Smooth muscle cell (in vitro differentiated cells): ENCODE data around the gene ZRANB1. TPM values are rescaled to one million over a fixed set of nuclear protein-coding genes. Genes with fewer than 3 reads are reported as not detected.

Experiments
- DNase-seq: peaks from one replicate; lab custom pipeline; 2025; ENCODE audit not compliant: unreplicated experiment; lab: John Stamatoyannopoulos, UW
- H2AFZ ChIP-seq: fragments of 200-600 bp; sonication (generic); 2 replicates; pipeline ENCODE4 v1.6.0; 2016; ENCODE audit warnings: antibody characterized with exemption, low read depth, mild to moderate bottlenecking
- H3F3A ChIP-seq: fragments of 200-600 bp; sonication (generic); 2 replicates; pipeline ENCODE4 v1.6.0; 2017; ENCODE audit warnings: antibody characterized with exemption, low read depth
- H3K27ac ChIP-seq: fragments of 200-600 bp; sonication (generic); 2 replicates; pipeline ENCODE4 v1.5.1; 2016; ENCODE audit warnings: low read depth, mild to moderate bottlenecking
- H3K27me3 ChIP-seq: fragments of 200-600 bp; sonication (generic); 2 replicates; pipeline ENCODE4 v1.6.1; 2016; ENCODE audit warnings: low read depth, mild to moderate bottlenecking
- H3K36me3 ChIP-seq: fragments of 200-600 bp; sonication (generic); 2 replicates; pipeline ENCODE4 v1.5.1; 2016; ENCODE audit warnings: low read depth
- H3K4me1 ChIP-seq: fragments of 200-600 bp; sonication (generic); 2 replicates; pipeline ENCODE4 v1.5.1; 2016; ENCODE audit warnings: low read depth
- H3K4me2 ChIP-seq: fragments of 200-600 bp; sonication (generic); 2 replicates; pipeline ENCODE4 v1.6.0; 2016; ENCODE audit warnings: mild to moderate bottlenecking
- H3K4me3 ChIP-seq: fragments of 200-600 bp; sonication (generic); 2 replicates; pipeline ENCODE4 v1.5.1; 2016; ENCODE audit warnings: mild to moderate bottlenecking
- H3K79me2 ChIP-seq: fragments of 200-600 bp; sonication (generic); 2 replicates; pipeline ENCODE4 v1.6.0; 2016; ENCODE audit warnings: low read depth, mild to moderate bottlenecking
- H3K9ac ChIP-seq: fragments of 200-600 bp; sonication (generic); 2 replicates; pipeline ENCODE4 v1.6.0; 2016; ENCODE audit warnings: low read depth
- H3K9me3 ChIP-seq: fragments of 200-600 bp; sonication (generic); replicated peaks from 2 replicates; pipeline ENCODE4 v1.5.1; 2016; ENCODE audit warnings: low read depth
- H4K20me1 ChIP-seq: fragments of 200-600 bp; sonication (generic); 2 replicates; pipeline ENCODE4 v1.6.0; 2016; ENCODE audit warnings: low read depth
- CTCF ChIP-seq: fragments of 200-600 bp; sonication (generic); IDR thresholded peaks from 2 replicates; pipeline ENCODE4 v1.5.1; 2017; ENCODE audit warnings: borderline replicate concordance, mild to moderate bottlenecking, antibody characterized with exemption; ENCODE audit not compliant: insufficient read depth, poor library complexity, severe bottlenecking
- WGBS: methylation state at CpG from one replicate; pipeline ENCODE4 v1.1.7; 2016; ENCODE audit warnings: low lambda C conversion rate; 5-methylcytosine and 5-hydroxymethylcytosine counted together
- polyA plus RNA-seq: library from polyadenylated mRNA; unstranded; fragments of >200 nt; fragmentation: Nextera tagmentation; extraction: Ambion mirVana; gene quantifications from 2 replicates; pipeline ENCODE4 v1.2.1, GENCODE V29; 2016
- total RNA-seq: library from RNA; depleted of rRNA; stranded (reverse); fragments of >200 nt; gene quantifications from 2 replicates; pipeline ENCODE4 v1.2.3, GENCODE V29; 2014

ZRANB1 gene
- total and polyA plus RNA-seq, 2 experiments from 2014 or later = 7.5 to 24.1 TPM

- no peak overlapping the region for H3K4me2 ChIP-seq
- no peaks in the 10 kb centered on the region for H3K27me3 ChIP-seq
- H3K36me3 ChIP-seq = no peaks in the 10 kb centered on the region
- peaks cover 100% of the 10 kb centered on the region for H4K20me1 ChIP-seq
- no peak overlapping the region for H3K9ac ChIP-seq
- no peaks in the 10 kb centered on the region for H3K4me1 ChIP-seq
- H3K9me3 ChIP-seq = no peaks in the 10 kb centered on the region
- H2AFZ ChIP-seq = no peak overlapping the region
- peaks cover 57% of the 10 kb centered on the region for H3K79me2 ChIP-seq
- no peak for DNase-seq
- WGBS = 92% methylated on average over 22 of the region's 22 CpGs
- H3F3A ChIP-seq = no peaks in the 10 kb centered on the region
- no peak for TF ChIP-seq CTCF
- no peak overlapping the region for H3K4me3 ChIP-seq
- H3K27ac ChIP-seq = no peak overlapping the region
These were observed 67.0 kb downstream of the ZRANB1 start for GRCh38 chr10:125008689-125009638.

- Histone ChIP-seq H3K4me3 (no peak overlapping the region), H3K9ac (no peak overlapping the region), H3K36me3 (no peaks in the 10 kb centered on the region), H3K27me3 (no peaks in the 10 kb centered on the region), H4K20me1 (peaks cover 100% of the 10 kb centered on the region), H3K79me2 (peaks cover 57% of the 10 kb centered on the region), H3K4me2 (no peak overlapping the region), H2AFZ (no peak overlapping the region), H3K27ac (no peak overlapping the region), H3F3A (no peaks in the 10 kb centered on the region), H3K4me1 (no peaks in the 10 kb centered on the region), H3K9me3 (no peaks in the 10 kb centered on the region)
- TF ChIP-seq CTCF = no peak
- 88% methylated on average over 15 of the region's 15 CpGs for WGBS
- no peak for DNase-seq
These were observed 67.8 kb downstream of the ZRANB1 start for GRCh38 chr10:125009661-125010161.

GRCh38 chr10:125010362-125010761, 68.4 kb downstream of the ZRANB1 start:
- Histone ChIP-seq H3K36me3 (no peaks in the 10 kb centered on the region), H3K4me1 (no peaks in the 10 kb centered on the region), H3K4me3 (no peak overlapping the region), H2AFZ (no peak overlapping the region), H4K20me1 (peaks cover 100% of the 10 kb centered on the region), H3K9ac (no peak overlapping the region), H3K4me2 (no peak overlapping the region), H3K9me3 (no peaks in the 10 kb centered on the region), H3K27me3 (no peaks in the 10 kb centered on the region), H3F3A (no peaks in the 10 kb centered on the region), H3K79me2 (peaks cover 57% of the 10 kb centered on the region), H3K27ac (no peak overlapping the region)
- DNase-seq = no peak
- 92% methylated on average over 5 of the region's 5 CpGs for WGBS
- TF ChIP-seq CTCF = no peak
